BE2C (cell line): ENCODE measurements around the gene SLC66A1.
"Not testable (repeated sequence)": the region's sequence is repeated elsewhere in the genome, so short reads cannot be mapped to it uniquely, and the experiment has no call there.

Source experiments
- DNase-seq: peaks from one replicate; pipeline ENCODE4 v3.0.0-alpha.2; 2020
- H3K27me3 ChIP-seq: fragments of 250-450 bp; sonication (Bioruptor Pico); 2 replicates; pipeline ENCODE4 v1.5.1; 2020; ENCODE audit warnings: mild to moderate bottlenecking
- H3K36me3 ChIP-seq: fragments of 250-450 bp; sonication (Bioruptor Pico); 2 replicates; pipeline ENCODE4 v1.5.1; 2020; ENCODE audit warnings: mild to moderate bottlenecking
- H3K4me1 ChIP-seq: fragments of 250-450 bp; sonication (Bioruptor Pico); 2 replicates; pipeline ENCODE4 v1.5.1; 2020
- H3K4me3 ChIP-seq: 2 replicates; pipeline ENCODE4 v1.5.1; 2011; ENCODE audit warnings: low read depth, low read length
- H3K9me3 ChIP-seq: fragments of 250-450 bp; sonication (Bioruptor Pico); 2 replicates; pipeline ENCODE4 v1.5.1; 2020
- CTCF ChIP-seq: IDR thresholded peaks from 2 replicates; pipeline ENCODE4 v1.5.1; 2012; ENCODE audit warnings: mild to moderate bottlenecking, low read depth, low read length

Gene SLC66A1

GRCh38 chr1:19273106-19273843 is 38.9 kb upstream of the SLC66A1 start:
- H3K36me3 ChIP-seq: no peaks in the 10 kb centered on the region
- no peaks in the 10 kb centered on the region for H3K4me1 ChIP-seq
- no peaks in the 10 kb centered on the region for H3K9me3 ChIP-seq
- DNase-seq: no peak
- no peak overlapping the region for H3K4me3 ChIP-seq
- H3K27me3 ChIP-seq: no peaks in the 10 kb centered on the region
- TF ChIP-seq CTCF: no peak

GRCh38 chr1:19273844-19274531 is 38.1 kb upstream of the SLC66A1 start:
- not testable (repeated sequence) for H3K36me3 ChIP-seq, H3K4me1 ChIP-seq, H3K9me3 ChIP-seq, H3K4me3 ChIP-seq, DNase-seq, H3K27me3 ChIP-seq

GRCh38 chr1:19274636-19275035 is 37.5 kb upstream of the SLC66A1 start:
- Histone ChIP-seq H3K36me3 (no peaks in the 10 kb centered on the region), H3K9me3 (no peaks in the 10 kb centered on the region), H3K4me3 (no peak overlapping the region), H3K27me3 (no peaks in the 10 kb centered on the region), H3K4me1 (no peaks in the 10 kb centered on the region)
- no peak for DNase-seq
- TF ChIP-seq CTCF: no peak

GRCh38 chr1:19283891-19284290 is 28.2 kb upstream of the SLC66A1 start:
- Histone ChIP-seq H3K9me3 (no peaks in the 10 kb centered on the region), H3K27me3 (no peaks in the 10 kb centered on the region)
- TF ChIP-seq CTCF: no peak

GRCh38 chr1:19284881-19285280 is 27.2 kb upstream of the SLC66A1 start:
- Histone ChIP-seq H3K9me3 (no peaks in the 10 kb centered on the region), H3K27me3 (no peaks in the 10 kb centered on the region), H3K4me3 (no peak overlapping the region), H3K4me1 (no peaks in the 10 kb centered on the region), H3K36me3 (no peaks in the 10 kb centered on the region)
- DNase-seq: no peak
- no peak for TF ChIP-seq CTCF

More at GRCh38 chr1:19283891-19284290, 28.2 kb upstream of the SLC66A1 start:
- Histone ChIP-seq H3K4me3 (no peak overlapping the region), H3K4me1 (no peaks in the 10 kb centered on the region), H3K36me3 (no peaks in the 10 kb centered on the region)
- DNase-seq: no peak

GRCh38 chr1:19285366-19285765 is 26.8 kb upstream of the SLC66A1 start:
- not testable (repeated sequence) for H3K27me3 ChIP-seq, H3K9me3 ChIP-seq, DNase-seq, H3K4me1 ChIP-seq, H3K36me3 ChIP-seq, H3K4me3 ChIP-seq

GRCh38 chr1:19285807-19286206 is 26.3 kb upstream of the SLC66A1 start:
- not testable (repeated sequence) for DNase-seq, H3K4me3 ChIP-seq, H3K4me1 ChIP-seq, H3K9me3 ChIP-seq, H3K27me3 ChIP-seq, H3K36me3 ChIP-seq
